Ovary (tissue), 9 donors: ENCODE measurements around the gene CCDC136. TPM values are rescaled to one million over a fixed set of nuclear protein-coding genes. Genes with fewer than 3 reads are reported as not detected.

Experiments
- DNase-seq, 5 donors: peaks; one replicate each; pipeline ENCODE4 v3.0.0-alpha.2; 2019 to 2020
- H3K27ac ChIP-seq, 2 donors: fragments of 200-600 bp; one replicate each; pipeline versions ENCODE4 v1.5.1 to v1.8.0; 2019 to 2022
- H3K27me3 ChIP-seq: fragments of 200-600 bp; one replicate; pipeline ENCODE4 v1.8.0; 2022
- H3K36me3 ChIP-seq: fragments of 200-600 bp; sonication (generic); one replicate; pipeline ENCODE4 v1.5.1; 2019
- H3K4me1 ChIP-seq: one replicate; pipeline ENCODE4 v1.8.1; 2013; ENCODE audit warnings: mild to moderate bottlenecking, moderate library complexity; ENCODE audit not compliant: insufficient read depth
- H3K4me3 ChIP-seq: fragments of 200-600 bp; sonication (generic); one replicate; pipeline ENCODE4 v1.5.1; 2017
- H3K9me3 ChIP-seq, 2 donors: fragments of 200-600 bp in 1 of 2; sonication (generic) in 1 of 2; one replicate each; pipeline versions ENCODE4 v1.5.1 to v1.8.1; 2013 to 2019; ENCODE audit warnings: mild to moderate bottlenecking in 1 of 2, moderate library complexity in 1 of 2
- CTCF ChIP-seq, 3 donors: fragments of 450-650 bp in 2 of 3; fragments of 200-600 bp in 1 of 3; IDR thresholded peaks; one replicate each; pipeline versions ENCODE4 v1.5.1 to v1.8.0; 2016 to 2022; ENCODE audit warnings: antibody characterized with exemption in 3 of 3, mild to moderate bottlenecking in 1 of 3
- EP300 ChIP-seq: sonication (generic); formaldehyde crosslinking; IDR thresholded peaks from one replicate; pipeline ENCODE4 v1.6.1; 2017; ENCODE audit warnings: antibody characterized with exemption
- POLR2A ChIP-seq: fragments of 450-650 bp; IDR thresholded peaks from one replicate; pipeline ENCODE4 v1.6.1; 2017; ENCODE audit warnings: antibody characterized with exemption, mild to moderate bottlenecking, moderate library complexity
- WGBS, 3 donors: extraction: QIAGEN DNeasy Blood & Tissue Kit in 1 of 3; methylation state at CpG; one replicate each; pipeline versions ENCODE4 v1.1.5 to v1.1.7; 2013 to 2017; 5-methylcytosine and 5-hydroxymethylcytosine counted together
- intact Hi-C, 4 donors: fragments of 100-400 bp; cut with DNase I; formaldehyde crosslinking; loops; one replicate each; pipeline versions ENCODE4 v1.11.0 to v1.15.1; 2022 to 2023
- polyA plus RNA-seq, 2 donors: library from polyadenylated mRNA; stranded (reverse); fragments of 200-250 nt in 1 of 2; fragments of 350-450 nt in 1 of 2; fragmentation: Illumina TruSeq in 1 of 2; extraction: RNeasy Lipid Tissue Mini Kit (QIAGEN cat#74804) in 1 of 2; gene quantifications; one replicate each; pipeline ENCODE4 v1.2.3, GENCODE V29; 2013 to 2014
- total RNA-seq, 7 donors: library from RNA; depleted of rRNA in 2 of 7; stranded (reverse); fragments of >200 nt in 2 of 7; fragmentation: NEBNext Ultra II Directional in 3 of 7; extraction: Animal tissue kit (Norgen Biotek cat#: 25700) in 3 of 7; gene quantifications; one replicate each; pipeline versions ENCODE4 v1.1.0 to v1.2.4, GENCODE V29; 2016 to 2023
- donor health status: DM: no; HTN: no; CAD: no; lungs with moderate emphysema.
- donor health status: DM: no; HTN: no; CAD: no.
- donor health status: Bipolar disorder and iron deficiency.
- donor health status: DM: yes; HTN: yes; CAD: no.
- donor health status: DM: no; HTN: no; CAD: no.
- donor health status: DM: yes; HTN: yes; CAD: no.

Gene CCDC136
- total and polyA plus RNA-seq, 9 donors, result 2.4 to 14.0 (median 5.8) TPM

GRCh38 chr7:128858380-128859231 lies 66.8 kb downstream of the CCDC136 start:
- intact Hi-C loops, result no loop called here
- H3K36me3 ChIP-seq, result no peaks in the 10 kb centered on the region
- peaks cover 8% of the 10 kb centered on the region for H3K4me1 ChIP-seq
- 58 to 61% (median 58%) methylated on average over 16 to 18 of the region's 18 CpGs for WGBS, 3 donors
- TF ChIP-seq EP300, result no peak
- TF ChIP-seq CTCF (IDR thresholded peaks at IDR 0.05), result no peak
- TF ChIP-seq POLR2A, result no peak
- peak in 2 of 5 donors; percentile 44 to 61 for DNase-seq
- no peak overlapping the region for H3K4me3 ChIP-seq
- no peaks in the 10 kb centered on the region for H3K9me3 ChIP-seq
- peak overlapping the region in 1 of 2 donors; percentile 15 for H3K27ac ChIP-seq
- H3K27me3 ChIP-seq, result no peaks in the 10 kb centered on the region

GRCh38 chr7:128859232-128860157 lies 67.7 kb downstream of the CCDC136 start:
- intact Hi-C loops, result loop anchor here in 1 of 4 donors (5.0 kb wide), 1 partner anchor 122 kb away; the partner anchor contains the start of gene CALU
- H3K27ac ChIP-seq, result peak overlapping the region in 1 of 2 donors; percentile 15

GRCh38 chr7:128860158-128861073 lies 68.6 kb downstream of the CCDC136 start:
- TF ChIP-seq CTCF (IDR thresholded peaks at IDR 0.05), result no peak
- Histone ChIP-seq H3K4me3 (no peak overlapping the region), H3K27ac (peak overlapping the region in 1 of 2 donors; percentile 20), H3K27me3 (no peaks in the 10 kb centered on the region), H3K9me3 (no peaks in the 10 kb centered on the region), H3K4me1 (peaks cover 10% of the 10 kb centered on the region), H3K36me3 (no peaks in the 10 kb centered on the region)
- DNase-seq, result no peak
- intact Hi-C loops, result loop anchor here in 1 of 4 donors (5.0 kb wide), 1 partner anchor 123 kb away; the partner anchor contains the start of gene CALU
- WGBS, 3 donors, result 29 to 37% (median 32%) methylated on average over 10 of the region's 10 CpGs

More at GRCh38 chr7:128859232-128860157, 67.7 kb downstream of the CCDC136 start:
- no peak overlapping the region for H3K4me3 ChIP-seq
- no peaks in the 10 kb centered on the region for H3K9me3 ChIP-seq
- WGBS, 3 donors, result 40 to 53% (median 47%) methylated on average over 12 of the region's 12 CpGs
- DNase-seq, result no peak
- H3K36me3 ChIP-seq, result no peaks in the 10 kb centered on the region
- H3K4me1 ChIP-seq, result peaks cover 10% of the 10 kb centered on the region
- TF ChIP-seq EP300, result no peak
- no peak for TF ChIP-seq CTCF (IDR thresholded peaks at IDR 0.05)
- TF ChIP-seq POLR2A, result no peak
- no peaks in the 10 kb centered on the region for H3K27me3 ChIP-seq
